ENCODE results near the gene CAMK1D. TPM values are rescaled to one million over a fixed set of nuclear protein-coding genes. Genes with fewer than 3 reads are reported as not detected.
"Not testable (repeated sequence)": the region's sequence is repeated elsewhere in the genome, so short reads cannot be mapped to it uniquely, and the experiment has no call there.

CAMK1D gene
- polyA plus RNA-seq, 1 experiment: 8.2 TPM

DNA sequence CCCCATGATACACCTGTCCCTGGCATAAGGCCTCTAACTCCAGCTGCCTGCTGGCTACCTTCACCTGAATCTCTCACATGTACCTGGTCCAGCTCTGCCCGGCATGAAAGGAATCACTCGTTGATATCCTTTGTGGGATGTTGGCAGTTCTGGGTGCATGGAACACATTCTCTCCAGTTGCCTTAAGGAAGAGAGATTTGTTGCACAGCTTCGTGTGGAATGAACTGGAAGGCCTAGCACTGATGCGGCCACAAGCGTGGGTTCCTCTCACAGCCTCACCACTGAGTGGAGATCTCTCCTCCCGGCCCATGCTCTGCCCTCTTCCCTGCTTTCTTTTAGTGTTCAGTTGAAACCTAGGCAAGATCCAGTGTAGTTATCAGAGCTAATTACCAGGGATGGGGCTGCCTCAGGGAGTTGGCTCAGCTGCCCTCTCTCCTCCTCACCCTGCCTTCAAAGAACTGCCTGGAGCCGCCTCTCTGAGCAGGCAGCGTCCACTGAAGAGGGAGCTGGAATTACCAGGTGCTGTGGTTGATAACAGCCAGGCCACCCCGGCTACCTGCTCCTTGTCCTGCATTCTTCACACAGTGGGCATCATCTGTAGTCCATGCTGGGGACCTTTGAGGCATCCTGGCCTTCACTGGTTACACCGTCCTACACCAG is 457.9 kb downstream of the CAMK1D start:
- POLR2A ChIA-PET: no interaction called here
- Histone ChIP-seq H3K27me3 (ENCODE audit: control insufficient read depth, insufficient read depth, low read length) (peaks cover 2% of the 10 kb centered on the region), H3K4me3 (ENCODE audit: low read depth, low read length) (no peak overlapping the region), H3K27ac (ENCODE audit: low read depth, low read length) (no peak overlapping the region), H3K9me3 (ENCODE audit: control insufficient read depth, insufficient read depth, low read length) (no peaks in the 10 kb centered on the region)
- CTCF ChIA-PET: no interaction called here
- DNase-seq (ENCODE audit: low read depth, low spot score): no peak
- TF ChIP-seq, protein P1, sequence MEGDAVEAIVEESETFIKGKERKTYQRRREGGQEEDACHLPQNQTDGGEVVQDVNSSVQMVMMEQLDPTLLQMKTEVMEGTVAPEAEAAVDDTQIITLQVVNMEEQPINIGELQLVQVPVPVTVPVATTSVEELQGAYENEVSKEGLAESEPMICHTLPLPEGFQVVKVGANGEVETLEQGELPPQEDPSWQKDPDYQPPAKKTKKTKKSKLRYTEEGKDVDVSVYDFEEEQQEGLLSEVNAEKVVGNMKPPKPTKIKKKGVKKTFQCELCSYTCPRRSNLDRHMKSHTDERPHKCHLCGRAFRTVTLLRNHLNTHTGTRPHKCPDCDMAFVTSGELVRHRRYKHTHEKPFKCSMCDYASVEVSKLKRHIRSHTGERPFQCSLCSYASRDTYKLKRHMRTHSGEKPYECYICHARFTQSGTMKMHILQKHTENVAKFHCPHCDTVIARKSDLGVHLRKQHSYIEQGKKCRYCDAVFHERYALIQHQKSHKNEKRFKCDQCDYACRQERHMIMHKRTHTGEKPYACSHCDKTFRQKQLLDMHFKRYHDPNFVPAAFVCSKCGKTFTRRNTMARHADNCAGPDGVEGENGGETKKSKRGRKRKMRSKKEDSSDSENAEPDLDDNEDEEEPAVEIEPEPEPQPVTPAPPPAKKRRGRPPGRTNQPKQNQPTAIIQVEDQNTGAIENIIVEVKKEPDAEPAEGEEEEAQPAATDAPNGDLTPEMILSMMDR (IDR thresholded peaks at IDR 0.05; ENCODE audit: low read depth, low read length): no peak

DNA sequence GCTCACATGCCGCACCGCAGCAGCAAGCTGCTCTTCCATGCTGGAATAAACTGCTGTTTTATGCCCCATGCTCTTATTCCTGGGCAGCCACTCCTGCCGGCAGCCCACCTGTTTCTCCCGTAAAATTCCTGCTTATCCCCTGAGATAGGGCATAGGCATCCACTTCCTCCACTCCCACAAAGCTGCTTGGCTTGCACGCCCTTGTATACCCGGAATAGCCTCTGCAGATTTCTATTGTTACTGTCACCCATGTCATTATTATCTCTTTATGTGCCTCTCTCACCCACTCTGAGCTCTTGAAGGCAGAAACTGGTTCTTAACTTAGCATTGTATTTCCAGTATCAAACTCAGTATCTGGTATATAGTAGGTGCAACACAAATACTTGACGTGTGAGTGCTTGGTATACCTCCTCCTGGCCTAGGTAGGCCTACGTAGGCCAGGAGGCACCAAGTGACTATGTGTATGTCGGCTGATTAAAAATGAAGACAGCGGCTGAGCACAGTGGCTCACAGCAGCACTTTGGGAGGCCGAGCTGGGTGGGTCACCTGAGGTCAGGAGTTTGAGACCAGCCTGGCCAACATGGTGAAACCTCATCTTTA is 458.8 kb downstream of the CAMK1D start:
- CTCF ChIA-PET: no interaction called here
- peaks cover 2% of the 10 kb centered on the region for H3K27me3 ChIP-seq (ENCODE audit: control insufficient read depth, insufficient read depth, low read length)
- H3K27ac ChIP-seq (ENCODE audit: low read depth, low read length): no peak overlapping the region
- DNase-seq (ENCODE audit: low read depth, low spot score): no peak
- no peak overlapping the region for H3K4me3 ChIP-seq (ENCODE audit: low read depth, low read length)
- no peaks in the 10 kb centered on the region for H3K9me3 ChIP-seq (ENCODE audit: control insufficient read depth, insufficient read depth, low read length)
- TF ChIP-seq, protein P1 (IDR thresholded peaks at IDR 0.05; ENCODE audit: low read depth, low read length): no peak
- POLR2A ChIA-PET: no interaction called here

DNA sequence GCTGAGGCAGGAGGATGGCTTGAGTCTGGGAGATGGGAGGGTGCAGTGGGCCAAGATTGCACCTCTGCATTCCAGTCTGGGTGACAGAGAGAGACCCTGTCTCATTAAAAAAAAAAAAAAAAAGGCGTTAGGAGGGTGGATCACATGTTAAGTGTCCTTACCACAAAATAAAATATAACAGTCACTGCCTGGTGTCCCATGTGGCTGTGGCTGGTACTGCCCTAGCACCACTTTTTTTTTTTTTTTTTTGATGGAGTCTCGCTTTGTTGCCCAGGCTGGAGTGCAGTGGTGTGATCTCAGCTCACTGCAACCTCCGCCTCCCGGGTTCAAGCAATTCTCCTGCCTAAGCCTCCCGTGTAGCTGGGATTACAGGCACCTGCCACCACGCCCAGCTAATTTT is 460.7 kb downstream of the CAMK1D start:
- H3K4me3 ChIP-seq (ENCODE audit: low read depth, low read length); H3K27me3 ChIP-seq (ENCODE audit: control insufficient read depth, insufficient read depth, low read length); H3K27ac ChIP-seq (ENCODE audit: low read depth, low read length); DNase-seq (ENCODE audit: low read depth, low spot score); H3K9me3 ChIP-seq (ENCODE audit: control insufficient read depth, insufficient read depth, low read length): not testable (repeated sequence)
- TF ChIP-seq, protein P1 (IDR thresholded peaks at IDR 0.05; ENCODE audit: low read depth, low read length): peak; percentile 29; the same call in 1 of the 2 replicates
- POLR2A ChIA-PET: interaction anchor here (0.7 kb wide), 1 partner anchor 401 kb away, joined by 8 read pairs; no protein-coding TSS in a partner anchor
- CTCF ChIA-PET: interaction anchor here (0.6 to 1.3 kb wide), 5 partner anchors 9 to 92 kb away, joined by 3 to 4 read pairs (median 3); no protein-coding TSS in a partner anchor

DNA sequence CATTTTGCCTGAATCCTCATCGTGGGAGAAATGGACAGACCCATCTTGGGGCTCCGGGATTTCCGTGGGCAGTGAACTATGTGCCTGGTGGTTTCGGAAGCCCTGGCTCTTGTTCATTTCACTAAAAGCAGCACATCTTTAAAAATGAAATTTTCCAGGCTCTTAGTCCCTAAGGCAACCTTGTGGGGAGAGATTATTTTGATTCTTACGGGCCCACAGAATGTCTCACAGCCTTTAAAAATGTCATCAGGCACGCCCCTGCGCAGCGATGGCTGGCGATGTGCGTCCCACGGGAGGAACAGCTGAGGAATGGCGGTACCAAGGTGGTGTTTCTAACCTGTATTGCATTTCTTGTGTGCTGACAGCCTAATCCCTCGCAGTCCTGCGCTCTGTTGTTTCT is 462.5 kb downstream of the CAMK1D start:
- Histone ChIP-seq H3K27ac (ENCODE audit: low read depth, low read length) (no peak overlapping the region), H3K9me3 (ENCODE audit: control insufficient read depth, insufficient read depth, low read length) (peaks cover 5% of the 10 kb centered on the region), H3K4me3 (ENCODE audit: low read depth, low read length) (no peak overlapping the region), H3K27me3 (ENCODE audit: control insufficient read depth, insufficient read depth, low read length) (peaks cover 2% of the 10 kb centered on the region)
- CTCF ChIA-PET: no interaction called here
- DNase-seq (ENCODE audit: low read depth, low spot score): no peak
- TF ChIP-seq, protein P1 (IDR thresholded peaks at IDR 0.05; ENCODE audit: low read depth, low read length): no peak
- POLR2A ChIA-PET: no interaction called here

DNA sequence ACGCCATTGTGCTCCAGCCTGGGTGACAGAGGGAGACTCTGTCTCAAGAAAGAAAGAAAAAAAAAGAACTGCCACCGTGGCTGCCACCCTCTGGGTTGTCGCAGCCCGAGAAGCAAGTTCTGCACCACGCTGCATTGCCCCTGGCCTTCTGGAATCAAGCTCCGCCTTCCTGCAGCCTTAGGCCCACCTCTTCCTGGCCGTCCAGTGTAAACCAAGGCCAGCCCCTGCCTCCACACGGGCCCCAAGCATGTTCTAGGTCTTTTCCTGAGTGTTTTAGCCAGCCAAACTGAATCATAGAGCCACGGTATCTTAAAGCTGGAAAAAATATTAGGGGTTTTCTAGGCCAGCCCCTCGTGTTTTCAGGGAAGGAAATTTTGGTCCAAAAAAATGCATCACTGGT is 463.2 kb downstream of the CAMK1D start:
- no peak for DNase-seq (ENCODE audit: low read depth, low spot score)
- Histone ChIP-seq H3K4me3 (ENCODE audit: low read depth, low read length) (no peak overlapping the region), H3K9me3 (ENCODE audit: control insufficient read depth, insufficient read depth, low read length) (peaks cover 5% of the 10 kb centered on the region), H3K27ac (ENCODE audit: low read depth, low read length) (no peak overlapping the region), H3K27me3 (ENCODE audit: control insufficient read depth, insufficient read depth, low read length) (peaks cover 2% of the 10 kb centered on the region)
- ChIA-PET POLR2A (no interaction called here), CTCF (no interaction called here)
- TF ChIP-seq, protein P1 (IDR thresholded peaks at IDR 0.05; ENCODE audit: low read depth, low read length): no peak

Measured in AG04450 (cell line).